K562 (cell line): ENCODE results near the gene COPS6. TPM values are rescaled to one million over a fixed set of nuclear protein-coding genes. Genes with fewer than 3 reads are reported as not detected.

Experiments used
- ATAC-seq: fragments of 200-7000 bp; cut with Tn5 transposase; 3 replicates; pipeline ENCODE4 v1.9.1; 2020; ENCODE audit warnings: moderate library complexity
- BruUV-seq: library from RNA; stranded (reverse); fragments of 400-500 nt; replicated peaks from 2 replicates; lab custom pipeline; 2021; lab: Mats Ljungman, UMichigan
- CTCF ChIA-PET: fragments of 300-600 bp; formaldehyde crosslinking; extraction: SDS; loops from one replicate; lab custom pipeline; 2021; ENCODE audit warnings: low intra/inter-chr PET ratio; lab: Yijun Ruan, JAX
- POLR2A ChIA-PET: fragments of 300-600, 350-650 bp; sonication (Branson Sonifier 250); formaldehyde crosslinking; extraction: SDS; loops from one replicate; lab custom pipeline; 2021; ENCODE audit warnings: antibody characterized with exemption, inconsistent platforms; lab: Yijun Ruan, JAX
- DNase-seq, 4 experiments: peaks; one replicate each; pipeline versions ENCODE4 v3.0.0 to v3.0.0-alpha.2; 2011 to 2018; ENCODE audit warnings: low spot score in 3 of 4, mixed read lengths in 3 of 4; ENCODE audit errors: extremely low read depth in 1 of 4
- FAIRE-seq: peaks from 2 replicates; lab custom pipeline; 2011; peaks lifted over from hg19 to GRCh38; lab: Jason Lieb, UNC
- H2AFZ ChIP-seq: 2 replicates; pipeline ENCODE4 v1.6.0; 2011; ENCODE audit warnings: low read depth, low read length, control low read depth, inconsistent platforms
- H3K27ac ChIP-seq: fragments of 200-600 bp; 3 replicates; pipeline ENCODE4 v1.8.0; 2011; ENCODE audit warnings: low read depth, mild to moderate bottlenecking, control low read depth, inconsistent platforms, low read length, moderate library complexity, mixed read lengths; ENCODE audit errors: extremely low read depth
- H3K27me3 ChIP-seq, 2 experiments: fragments of 300-600 bp in 1 of 2; 2 replicates in 1 of 2; 3 replicates in 1 of 2; pipeline versions ENCODE4 v1.6.0 to v1.8.0; 2011; ENCODE audit warnings: inconsistent platforms in 2 of 2, low read length in 2 of 2, mild to moderate bottlenecking in 1 of 2, mixed read lengths in 1 of 2, moderate library complexity in 1 of 2; ENCODE audit not compliant: control insufficient read depth in 2 of 2, insufficient read depth in 2 of 2
- H3K36me3 ChIP-seq: fragments of 300-600 bp; 3 replicates; pipeline ENCODE4 v1.8.0; 2011; ENCODE audit warnings: mild to moderate bottlenecking, low read length, inconsistent platforms; ENCODE audit not compliant: control insufficient read depth, insufficient read depth
- H3K4me1 ChIP-seq, 2 experiments: fragments of 200-600 bp in 1 of 2; replicated peaks in 1 of 2; 2 replicates in 1 of 2; 3 replicates in 1 of 2; pipeline versions ENCODE4 v1.5.1 to v1.8.0; 2011; ENCODE audit warnings: inconsistent platforms in 2 of 2, low read length in 2 of 2, mild to moderate bottlenecking in 1 of 2, mixed read lengths in 1 of 2, moderate library complexity in 1 of 2; ENCODE audit not compliant: control insufficient read depth in 2 of 2, insufficient read depth in 2 of 2
- H3K4me2 ChIP-seq: 2 replicates; pipeline ENCODE4 v1.6.1; 2011; ENCODE audit warnings: low read length, control low read depth, inconsistent platforms, mixed read lengths; ENCODE audit not compliant: insufficient read depth
- H3K4me3 ChIP-seq: fragments of 200-600 bp; sonication (generic), shearing (Covaris generic); 2 replicates; pipeline ENCODE4 v1.5.1; 2016; ENCODE audit warnings: control low read depth, inconsistent platforms
- H3K79me2 ChIP-seq: fragments of 200-600 bp; 3 replicates; pipeline ENCODE4 v1.8.0; 2011; ENCODE audit warnings: low read length, inconsistent platforms; ENCODE audit not compliant: control insufficient read depth, insufficient read depth
- H3K9ac ChIP-seq, 2 experiments: 2 replicates each; pipeline versions ENCODE4 v1.6.0 to v1.6.1; 2011; ENCODE audit warnings: low read depth in 2 of 2, low read length in 2 of 2, control low read depth in 1 of 2, inconsistent platforms in 1 of 2, mild to moderate bottlenecking in 1 of 2, mixed read lengths in 1 of 2; ENCODE audit not compliant: insufficient read depth in 1 of 2
- H3K9me1 ChIP-seq: one replicate; pipeline ENCODE4 v1.6.0; 2011; ENCODE audit warnings: inconsistent platforms, mild to moderate bottlenecking, low read length, moderate library complexity; ENCODE audit not compliant: control insufficient read depth, insufficient read depth
- H3K9me3 ChIP-seq: replicated peaks from 2 replicates; pipeline ENCODE4 v1.5.1; 2011; ENCODE audit warnings: low read depth, low read length, inconsistent platforms; ENCODE audit not compliant: control insufficient read depth, insufficient read depth
- H4K20me1 ChIP-seq: replicated peaks from 2 replicates; pipeline ENCODE4 v1.6.1; 2011; ENCODE audit warnings: low read length, inconsistent platforms, mixed read lengths; ENCODE audit not compliant: control insufficient read depth, insufficient read depth
- CC2D1A ChIP-seq: fragments of 450-650 bp; IDR thresholded peaks from 2 replicates; pipeline ENCODE4 v1.6.1; 2017; ENCODE audit warnings: mild to moderate bottlenecking
- MAX ChIP-seq: sonication (generic); formaldehyde crosslinking; IDR thresholded peaks from 2 replicates; pipeline ENCODE4 v1.9.0; 2022; ENCODE audit warnings: mild to moderate bottlenecking, missing genetic modification reagents
- NBN ChIP-seq: fragments of 450-650 bp; IDR thresholded peaks from 2 replicates; pipeline ENCODE4 v1.6.1; 2016; ENCODE audit warnings: low read depth, mild to moderate bottlenecking
- NFATC3 ChIP-seq: fragments of 450-650 bp; IDR thresholded peaks from 2 replicates; pipeline ENCODE4 v1.6.1; 2017; ENCODE audit warnings: mild to moderate bottlenecking
- SNIP1 ChIP-seq: fragments of 450-650 bp; IDR thresholded peaks from 2 replicates; pipeline ENCODE4 v1.7.1; 2017; ENCODE audit warnings: low read depth, mild to moderate bottlenecking
- TBP ChIP-seq: optimal IDR thresholded peaks from 2 replicates; pipeline ENCODE3; 2011; ENCODE audit warnings: low read depth, low read length, improper control_type of control experiment
- TEAD1 ChIP-seq, 2 experiments: fragments of 450-650 bp in 1 of 2; sonication (generic) in 1 of 2; formaldehyde crosslinking; IDR thresholded peaks; 2 replicates each; pipeline versions ENCODE4 v1.4.0 to v1.8.0; 2020 to 2022; ENCODE audit warnings: mild to moderate bottlenecking in 2 of 2, missing genetic modification reagents in 1 of 2
- THAP7 ChIP-seq: fragments of 250-450 bp; sonication (Bioruptor Pico); IDR thresholded peaks from 2 replicates; pipeline ENCODE4 v1.5.0; 2021
- ZNF12 ChIP-seq: sonication (generic); formaldehyde crosslinking; IDR thresholded peaks from 2 replicates; pipeline ENCODE4 v1.4.0; 2020; ENCODE audit warnings: mild to moderate bottlenecking, missing genetic modification reagents
- ZNF449 ChIP-seq: fragments of 250-450 bp; sonication (Bioruptor Pico); IDR thresholded peaks from 2 replicates; pipeline ENCODE4 v1.8.0; 2022; ENCODE audit warnings: moderate library complexity, mild to moderate bottlenecking, inconsistent platforms
- ZNF644 ChIP-seq: fragments of 200-800 bp; sonication (Bioruptor generic); IDR thresholded peaks from 2 replicates; pipeline ENCODE4 v1.6.1; 2016; ENCODE audit warnings: low read depth, missing genetic modification characterization, missing compliant biosample characterization
- WGBS: fragments of 100-300 bp; shearing (Covaris generic); methylation state at CpG from one replicate; pipeline ENCODE4 v1.1.6; 2016; ENCODE audit warnings: low coverage, mixed read lengths; ENCODE audit not compliant: insufficient coverage; ENCODE audit errors: missing lambda C conversion rate; 5-methylcytosine and 5-hydroxymethylcytosine counted together
- in situ Hi-C: fragments of 300-500 bp; cut with MboI; formaldehyde crosslinking; loops from 4 replicates; pipeline ENCODE4 v1.15.0; 2018; ENCODE audit warnings: inconsistent platforms, mixed read lengths
- intact Hi-C: fragments of 100-400 bp; cut with micrococcal nuclease; formaldehyde crosslinking; loops from 2 replicates; pipeline ENCODE4 v1.14.2; 2022
- polyA plus RNA-seq, 8 experiments: library from polyadenylated mRNA; depleted of rRNA in 4 of 8; stranded (reverse) in 5 of 8; unstranded in 3 of 8; fragments of >200 nt; fragmentation: Nextera tagmentation in 2 of 8; fragmentation: Illumina TruSeq in 1 of 8; extraction: Ambion mirVana in 2 of 8; extraction: Trizol in 1 of 8; gene quantifications; 2 replicates each; pipeline versions ENCODE4 v1.2.1 to v1.2.3, GENCODE V29; 2011 to 2014; ENCODE audit warnings: inconsistent platforms in 1 of 8, missing spikeins in 1 of 8
- total RNA-seq, 7 experiments: library from RNA; depleted of rRNA in 6 of 7; stranded (reverse); fragments of >200 nt in 6 of 7; fragmentation: Illumina TruSeq in 2 of 7; extraction: Trizol in 2 of 7; gene quantifications; 2 replicates each; pipeline versions ENCODE4 v1.2.1 to v1.2.3, GENCODE V29; 2011 to 2021; ENCODE audit warnings: low replicate concordance in 1 of 7

COPS6 gene
- total and polyA plus RNA-seq, 9 of the 15 experiments (the other 6 are each of a cell fraction or from before 2014, with no cell fraction given), result 63.0 to 331 (median 168) TPM

GRCh38 chr7:100118388-100119071 is 29.8 kb downstream of the COPS6 start:
- FAIRE-seq, result no peak
- Histone ChIP-seq H3K79me2 (peaks cover 17% of the 10 kb centered on the region), H3K27ac (peak overlapping the region; percentile 88), H3K9ac (peak overlapping the region; percentile 86 to 88), H3K4me3 (peak overlapping the region; percentile 72), H4K20me1 (0 out of 2 replicates have a peak, but pooled peaks cover 4% of the 10 kb centered on the region), H3K9me1 (no peaks in the 10 kb centered on the region), H3K4me2 (peak overlapping the region; percentile 99), H2AFZ (peak overlapping the region; percentile 95), H3K4me1 (peaks cover 19 to 34% of the 10 kb centered on the region in 2 experiments; a peak in 4 of 5 replicates), H3K36me3 (peaks cover 10% of the 10 kb centered on the region; the same call in 1 of the 3 replicates), H3K9me3 (no peaks in the 10 kb centered on the region), H3K27me3 (no peaks in the 10 kb centered on the region)
- no peak; the same call in 2 of the 3 replicates for ATAC-seq
- in situ Hi-C loops (loop anchor here (10.0 kb wide), 1 partner anchor 1716 kb away; no protein-coding TSS in a partner anchor), intact Hi-C loops (loop anchor here (1.0 to 2.0 kb wide), 2 partner anchors 18 to 36 kb away; partner anchors contain the start of genes AP4M1 and MCM7)
- TF ChIP-seq TBP, result no peak
- no peak for TF ChIP-seq ZNF449 (CRISPR knock-in tag)
- no peak for TF ChIP-seq ZNF644 (tag)
- TF ChIP-seq SNIP1, result no peak
- TF ChIP-seq NBN, result 0 out of 2 replicates have a peak, but pooled peaks have one; percentile 16
- TF ChIP-seq CC2D1A, result no peak
- TF ChIP-seq ZNF12 (CRISPR knock-in tag), result 0 out of 2 replicates have a peak, but pooled peaks have one; percentile 28
- 0 out of 4 replicates have a peak, but pooled peaks of 1 of the 2 experiments have one; percentile 9 for TF ChIP-seq TEAD1 (CRISPR knock-in tag; IDR thresholded peaks at IDR 0.05)
- peak; percentile 20; the same call in 1 of the 2 replicates for TF ChIP-seq THAP7
- peak; percentile 40; the same call in 1 of the 2 replicates for TF ChIP-seq NFATC3
- no peak for TF ChIP-seq MAX (CRISPR knock-in tag)
- ChIA-PET CTCF (no interaction called here), POLR2A (no interaction called here)
- peak in 1 of 4 experiments; percentile 35 for DNase-seq
- 8% methylated on average over 18 of the region's 18 CpGs for WGBS
- TSS peak; percentile 62 for BruUV-seq
